ENCODE data around the gene ADAM12.

Gene ADAM12

DNA sequence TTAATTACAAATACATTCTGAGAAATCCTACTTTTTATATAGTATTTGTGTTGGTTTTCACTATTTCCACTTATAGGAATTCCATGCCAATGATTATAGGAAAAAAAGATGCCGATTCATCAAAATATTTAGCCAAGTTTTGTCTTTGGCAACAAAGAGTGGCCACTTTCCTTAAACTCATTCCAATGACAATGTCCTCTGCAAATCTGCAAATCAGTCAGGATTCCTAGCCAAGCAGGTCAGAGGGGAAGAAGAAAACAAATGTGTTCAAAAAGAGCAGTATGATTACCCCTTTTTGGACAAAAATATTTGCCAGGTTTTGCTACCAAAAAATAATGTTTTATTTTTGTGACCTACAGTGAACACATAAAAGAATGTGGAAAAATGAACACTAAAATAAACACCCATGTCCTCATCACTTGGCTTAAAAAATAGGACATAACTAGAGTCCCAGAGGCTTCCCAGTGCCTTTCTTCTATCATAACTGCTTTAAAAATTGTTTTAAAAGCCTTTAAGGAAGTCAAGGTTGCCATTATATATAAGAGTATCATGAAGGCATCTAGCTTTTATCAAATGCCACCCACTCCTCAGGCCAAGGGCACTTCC is 125.9 kb downstream of the ADAM12 start:
- no peak for DNase-seq (ENCODE audit: insufficient read length, low spot score)
- TF ChIP-seq TAF1 (IDR thresholded peaks at IDR 0.05; ENCODE audit: low read depth, low read length) (no peak), POLR2A (IDR thresholded peaks at IDR 0.05; ENCODE audit: low read depth, low read length) (no peak), POLR2AphosphoS5 (IDR thresholded peaks at IDR 0.05; ENCODE audit: low read depth, low read length) (no peak), SPI1 (IDR thresholded peaks at IDR 0.05; ENCODE audit: low read depth, low read length) (no peak), POU2F2 (IDR thresholded peaks at IDR 0.05; ENCODE audit: low read depth, low read length) (no peak), PAX5 (IDR thresholded peaks at IDR 0.05; ENCODE audit: insufficient read depth, low read length, severe bottlenecking) (no peak)
- FAIRE-seq: no peak

DNA sequence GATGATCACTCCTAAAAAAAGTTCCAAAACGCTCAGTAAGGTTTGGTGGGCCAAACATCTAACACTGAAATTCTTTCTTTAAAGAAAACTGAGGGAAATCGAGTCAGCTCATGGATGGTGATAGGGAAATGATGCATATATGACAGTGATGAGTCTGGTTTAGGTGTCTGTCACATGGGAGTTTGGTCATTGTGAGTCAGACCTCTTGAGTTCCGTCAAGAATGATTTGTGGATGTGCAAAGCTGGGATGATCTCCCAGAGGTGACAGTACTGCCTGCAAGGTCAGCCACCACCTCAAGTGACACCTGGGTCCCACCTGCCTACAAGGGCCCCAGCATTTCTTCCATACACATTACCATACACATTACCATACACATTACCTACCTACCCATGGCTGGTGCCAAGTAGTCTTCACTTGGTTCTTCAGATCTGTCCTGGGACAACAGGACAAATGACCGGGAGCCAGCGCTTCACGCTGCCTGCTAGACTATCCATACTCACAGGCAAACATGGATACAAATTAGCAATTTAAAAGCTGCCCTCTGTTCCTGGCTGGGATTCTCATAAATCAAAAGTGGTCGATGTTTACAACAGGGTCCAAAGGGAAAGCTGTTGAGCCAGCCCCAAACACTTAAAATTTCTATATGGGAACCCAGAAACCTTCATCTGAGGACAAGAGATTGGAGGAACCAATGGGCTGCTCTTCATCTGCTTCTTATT is 128.4 kb downstream of the ADAM12 start:
- DNase-seq (ENCODE audit: insufficient read length, low spot score): no peak
- FAIRE-seq: no peak
- TF ChIP-seq SPI1 (IDR thresholded peaks at IDR 0.05; ENCODE audit: low read depth, low read length) (no peak), POLR2AphosphoS5 (IDR thresholded peaks at IDR 0.05; ENCODE audit: low read depth, low read length) (no peak), POU2F2 (IDR thresholded peaks at IDR 0.05; ENCODE audit: low read depth, low read length) (no peak), TAF1 (IDR thresholded peaks at IDR 0.05; ENCODE audit: low read depth, low read length) (no peak), PAX5 (IDR thresholded peaks at IDR 0.05; ENCODE audit: insufficient read depth, low read length, severe bottlenecking) (no peak), POLR2A (IDR thresholded peaks at IDR 0.05; ENCODE audit: low read depth, low read length) (no peak)

DNA sequence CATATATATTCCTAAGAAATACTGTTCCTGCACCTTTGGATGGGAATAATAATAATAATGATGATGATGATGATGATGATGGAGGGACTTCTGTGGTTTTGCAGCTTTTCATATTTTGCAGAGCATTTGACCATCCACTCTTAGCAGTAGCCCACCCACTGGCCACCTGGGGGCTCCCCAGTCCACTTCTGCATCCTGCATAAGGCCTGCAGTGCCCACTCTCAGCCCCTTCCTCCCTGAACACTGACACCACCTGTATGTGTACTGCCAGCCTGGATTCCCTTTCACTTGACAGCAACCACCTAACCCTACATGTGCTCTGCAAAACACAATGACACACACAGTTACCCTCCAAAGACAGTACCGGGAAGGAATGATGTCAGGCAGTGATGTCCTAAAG is 131.4 kb downstream of the ADAM12 start:
- TF ChIP-seq POLR2AphosphoS5 (IDR thresholded peaks at IDR 0.05; ENCODE audit: low read depth, low read length): no peak
- TF ChIP-seq POU2F2 (IDR thresholded peaks at IDR 0.05; ENCODE audit: low read depth, low read length): no peak
- no peak for TF ChIP-seq POLR2A (IDR thresholded peaks at IDR 0.05; ENCODE audit: low read depth, low read length)
- TF ChIP-seq TAF1 (IDR thresholded peaks at IDR 0.05; ENCODE audit: low read depth, low read length): no peak
- TF ChIP-seq SPI1 (IDR thresholded peaks at IDR 0.05; ENCODE audit: low read depth, low read length): no peak
- no peak for TF ChIP-seq PAX5 (IDR thresholded peaks at IDR 0.05; ENCODE audit: insufficient read depth, low read length, severe bottlenecking)
- DNase-seq (ENCODE audit: insufficient read length, low spot score) (no peak), FAIRE-seq (no peak)

DNA sequence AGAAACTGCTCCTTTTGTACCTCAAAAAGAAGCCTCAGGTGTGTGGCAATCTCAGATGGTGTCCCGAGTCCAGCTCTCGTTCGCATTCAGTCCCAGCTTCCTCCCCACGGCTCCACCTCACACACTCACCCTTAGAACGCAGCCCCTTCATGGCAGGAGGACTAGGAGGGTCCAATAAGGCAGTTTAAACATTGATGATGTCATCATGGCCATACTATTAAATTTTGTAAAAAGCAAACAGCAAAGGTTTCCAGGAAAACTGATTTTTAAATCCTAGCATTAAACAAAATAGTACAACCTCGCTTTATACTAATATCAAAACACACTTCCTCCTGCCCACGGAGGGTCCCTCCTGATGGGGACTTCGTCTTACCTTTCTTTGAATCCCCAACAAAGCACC is 133.0 kb downstream of the ADAM12 start:
- TF ChIP-seq POU2F2 (IDR thresholded peaks at IDR 0.05; ENCODE audit: low read depth, low read length) (no peak), PAX5 (IDR thresholded peaks at IDR 0.05; ENCODE audit: insufficient read depth, low read length, severe bottlenecking) (no peak), POLR2A (IDR thresholded peaks at IDR 0.05; ENCODE audit: low read depth, low read length) (no peak), SPI1 (IDR thresholded peaks at IDR 0.05; ENCODE audit: low read depth, low read length) (no peak), TAF1 (IDR thresholded peaks at IDR 0.05; ENCODE audit: low read depth, low read length) (no peak), POLR2AphosphoS5 (IDR thresholded peaks at IDR 0.05; ENCODE audit: low read depth, low read length) (no peak)
- no peak for DNase-seq (ENCODE audit: insufficient read length, low spot score)
- FAIRE-seq: no peak

DNA sequence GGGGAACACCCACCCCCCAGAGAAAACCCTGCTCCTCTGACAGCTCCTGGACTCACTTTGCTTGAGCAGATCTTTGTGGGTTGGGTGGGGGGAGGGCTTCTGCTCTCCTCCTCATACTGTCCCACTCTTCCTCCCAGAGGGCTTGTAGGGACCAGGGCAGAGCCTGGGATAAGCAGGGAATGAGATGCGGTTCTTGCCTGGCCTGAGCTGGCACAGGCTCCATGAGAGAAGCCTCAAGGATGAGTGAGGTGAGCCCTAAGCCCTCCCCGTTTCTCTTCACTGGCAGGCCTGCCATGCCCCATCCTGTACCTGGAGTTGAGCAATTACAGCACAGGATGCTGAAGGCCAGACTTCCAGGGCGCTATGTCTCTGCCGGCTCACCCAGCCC is 134.7 kb downstream of the ADAM12 start:
- DNase-seq (ENCODE audit: insufficient read length, low spot score) (no peak), FAIRE-seq (no peak)
- TF ChIP-seq SPI1 (IDR thresholded peaks at IDR 0.05; ENCODE audit: low read depth, low read length): no peak
- TF ChIP-seq POLR2AphosphoS5 (IDR thresholded peaks at IDR 0.05; ENCODE audit: low read depth, low read length): no peak
- TF ChIP-seq POU2F2 (IDR thresholded peaks at IDR 0.05; ENCODE audit: low read depth, low read length): no peak
- no peak for TF ChIP-seq POLR2A (IDR thresholded peaks at IDR 0.05; ENCODE audit: low read depth, low read length)
- TF ChIP-seq PAX5 (IDR thresholded peaks at IDR 0.05; ENCODE audit: insufficient read depth, low read length, severe bottlenecking): no peak
- TF ChIP-seq TAF1 (IDR thresholded peaks at IDR 0.05; ENCODE audit: low read depth, low read length): no peak

DNA sequence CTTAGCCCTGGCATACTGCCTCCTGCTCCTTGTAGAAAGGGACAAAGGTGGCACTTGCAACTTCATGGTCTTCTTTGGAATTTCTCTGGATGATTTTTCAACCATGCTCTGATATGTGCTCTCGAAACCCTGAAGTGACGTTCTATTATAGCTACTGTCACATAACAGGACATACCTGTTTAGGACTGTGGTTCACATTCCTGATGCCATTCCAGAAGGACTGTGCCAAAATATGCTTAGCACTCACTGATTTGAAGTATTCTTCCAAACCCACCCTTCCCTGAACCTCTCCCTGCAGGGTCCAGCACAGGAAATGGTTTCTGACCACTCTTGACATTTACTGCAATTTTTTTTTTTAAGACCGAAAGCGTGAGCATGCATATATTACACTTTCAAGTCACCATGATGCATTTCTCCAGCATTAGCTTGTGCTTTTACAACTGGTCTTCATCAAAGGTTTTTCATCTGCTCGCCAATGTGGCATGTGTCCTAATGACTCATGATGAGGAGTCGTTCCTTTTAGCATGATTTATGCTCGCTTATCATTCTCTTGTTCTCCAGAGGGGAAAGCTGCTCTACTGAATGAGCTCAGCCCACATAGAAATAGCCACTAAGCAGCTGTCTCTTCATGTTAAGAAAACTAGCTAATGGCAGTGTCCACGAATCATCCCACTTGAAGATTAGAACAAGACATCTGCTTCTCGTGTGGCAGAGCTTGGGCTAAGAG is 135.2 kb downstream of the ADAM12 start:
- DNase-seq (ENCODE audit: insufficient read length, low spot score) (no peak), FAIRE-seq (no peak)
- no peak for TF ChIP-seq TAF1 (IDR thresholded peaks at IDR 0.05; ENCODE audit: low read depth, low read length)
- TF ChIP-seq SPI1 (IDR thresholded peaks at IDR 0.05; ENCODE audit: low read depth, low read length): no peak
- TF ChIP-seq POU2F2 (IDR thresholded peaks at IDR 0.05; ENCODE audit: low read depth, low read length): no peak
- no peak for TF ChIP-seq POLR2A (IDR thresholded peaks at IDR 0.05; ENCODE audit: low read depth, low read length)
- no peak for TF ChIP-seq PAX5 (IDR thresholded peaks at IDR 0.05; ENCODE audit: insufficient read depth, low read length, severe bottlenecking)
- no peak for TF ChIP-seq POLR2AphosphoS5 (IDR thresholded peaks at IDR 0.05; ENCODE audit: low read depth, low read length)

DNA sequence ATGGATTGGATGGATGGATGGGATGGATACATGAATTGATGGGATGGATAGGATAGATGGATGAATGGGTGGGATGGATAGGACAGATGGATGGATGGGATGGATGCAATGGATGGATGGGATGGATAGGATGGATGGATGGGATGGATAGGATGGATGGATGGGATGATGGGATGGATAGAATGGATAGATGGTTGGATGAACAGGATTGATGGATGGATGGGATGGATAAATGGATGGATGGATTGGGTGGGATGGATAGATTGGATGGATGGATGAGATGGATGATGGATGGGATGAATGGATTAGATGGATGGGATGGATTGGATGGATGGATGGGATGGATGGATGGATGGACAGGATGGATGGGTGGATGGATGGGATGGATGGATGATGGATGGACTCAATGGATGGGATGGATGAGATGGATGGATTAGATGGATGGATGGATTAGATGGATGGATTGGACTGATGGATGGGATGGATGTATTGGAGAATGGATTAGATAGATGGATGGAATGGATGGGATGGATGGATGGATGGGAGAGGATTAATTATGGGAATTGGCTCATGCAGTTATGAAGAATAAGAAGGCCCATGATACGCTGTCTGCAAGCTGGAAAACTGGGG is 136.4 kb downstream of the ADAM12 start:
- DNase-seq (ENCODE audit: insufficient read length, low spot score): no peak
- peak; percentile 61 for FAIRE-seq
- no peak for TF ChIP-seq POU2F2 (IDR thresholded peaks at IDR 0.05; ENCODE audit: low read depth, low read length)
- no peak for TF ChIP-seq SPI1 (IDR thresholded peaks at IDR 0.05; ENCODE audit: low read depth, low read length)
- TF ChIP-seq POLR2AphosphoS5 (IDR thresholded peaks at IDR 0.05; ENCODE audit: low read depth, low read length): no peak
- no peak for TF ChIP-seq TAF1 (IDR thresholded peaks at IDR 0.05; ENCODE audit: low read depth, low read length)

DNA sequence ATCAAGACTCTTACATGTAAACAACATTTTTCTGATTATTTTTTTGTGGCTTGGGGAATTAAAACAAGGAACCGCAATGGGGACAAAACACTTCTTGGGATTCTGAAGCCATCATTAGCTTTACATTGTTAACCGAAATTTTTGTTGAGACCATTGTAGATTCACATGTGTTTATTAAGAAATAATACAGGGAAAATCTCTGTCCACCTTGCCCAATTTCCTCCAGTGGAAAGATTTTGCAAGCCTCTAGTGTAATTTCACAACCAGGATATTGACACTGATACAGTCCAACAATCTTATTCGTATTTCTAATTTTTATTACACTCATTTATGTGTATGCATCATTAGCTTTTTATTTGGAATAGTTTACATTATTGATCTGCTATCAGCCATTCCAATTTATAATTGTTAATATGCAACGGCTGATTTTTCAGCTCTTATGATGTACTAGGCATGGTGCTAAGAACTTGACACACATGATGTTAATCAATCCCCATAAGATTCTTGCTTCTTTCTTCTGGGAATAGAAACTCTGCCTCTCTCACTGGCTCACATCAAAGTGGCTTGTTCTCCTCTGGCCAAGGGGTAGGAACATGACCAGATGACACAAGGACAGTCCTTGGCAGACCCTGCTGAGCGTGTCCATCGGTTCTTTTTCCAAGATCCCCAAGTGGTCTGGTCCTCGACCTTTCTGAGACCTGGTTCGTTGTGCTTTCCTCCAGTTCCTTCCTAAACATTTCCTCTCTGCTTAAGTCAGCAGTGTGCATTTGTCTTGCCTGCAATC is 137.6 kb downstream of the ADAM12 start:
- no peak for DNase-seq (ENCODE audit: insufficient read length, low spot score)
- TF ChIP-seq TAF1 (IDR thresholded peaks at IDR 0.05; ENCODE audit: low read depth, low read length) (no peak), POLR2AphosphoS5 (IDR thresholded peaks at IDR 0.05; ENCODE audit: low read depth, low read length) (no peak), POU2F2 (IDR thresholded peaks at IDR 0.05; ENCODE audit: low read depth, low read length) (no peak), SPI1 (IDR thresholded peaks at IDR 0.05; ENCODE audit: low read depth, low read length) (no peak), PAX5 (IDR thresholded peaks at IDR 0.05; ENCODE audit: insufficient read depth, low read length, severe bottlenecking) (no peak), POLR2A (IDR thresholded peaks at IDR 0.05; ENCODE audit: low read depth, low read length) (no peak)
- FAIRE-seq: no peak

Measured in GM12891 (cell line).